Fibroblast of the aortic adventitia (primary cell): ENCODE data around the gene ARL10. TPM values are rescaled to one million over a fixed set of nuclear protein-coding genes. Genes with fewer than 3 reads are reported as not detected.
A peak's percentile ranks its signal among the peaks of the same experiment; 100 is the strongest.

Experiments
- DNase-seq: peaks from one replicate; pipeline ENCODE4 v3.0.0-alpha.2; 2010; ENCODE audit warnings: low read depth
- H3K4me3 ChIP-seq: 2 replicates; pipeline ENCODE4 v1.5.1; 2011; ENCODE audit warnings: low read depth, mild to moderate bottlenecking, control low read depth, low read length, moderate library complexity
- total RNA-seq: library from RNA; depleted of rRNA; stranded (reverse); fragments of >200 nt; gene quantifications from 2 replicates; pipeline ENCODE4 v1.2.3, GENCODE V29; 2012; ENCODE audit warnings: low replicate concordance
- TF ChIP-seq, protein P1 (sequence below): IDR thresholded peaks from 2 replicates; pipeline ENCODE4 v1.5.1; 2011; ENCODE audit warnings: mild to moderate bottlenecking, low read length, control low read depth, inconsistent platforms; ENCODE audit not compliant: insufficient read depth

ARL10 gene
- total RNA-seq, 1 donor: 9.3 TPM

DNA sequence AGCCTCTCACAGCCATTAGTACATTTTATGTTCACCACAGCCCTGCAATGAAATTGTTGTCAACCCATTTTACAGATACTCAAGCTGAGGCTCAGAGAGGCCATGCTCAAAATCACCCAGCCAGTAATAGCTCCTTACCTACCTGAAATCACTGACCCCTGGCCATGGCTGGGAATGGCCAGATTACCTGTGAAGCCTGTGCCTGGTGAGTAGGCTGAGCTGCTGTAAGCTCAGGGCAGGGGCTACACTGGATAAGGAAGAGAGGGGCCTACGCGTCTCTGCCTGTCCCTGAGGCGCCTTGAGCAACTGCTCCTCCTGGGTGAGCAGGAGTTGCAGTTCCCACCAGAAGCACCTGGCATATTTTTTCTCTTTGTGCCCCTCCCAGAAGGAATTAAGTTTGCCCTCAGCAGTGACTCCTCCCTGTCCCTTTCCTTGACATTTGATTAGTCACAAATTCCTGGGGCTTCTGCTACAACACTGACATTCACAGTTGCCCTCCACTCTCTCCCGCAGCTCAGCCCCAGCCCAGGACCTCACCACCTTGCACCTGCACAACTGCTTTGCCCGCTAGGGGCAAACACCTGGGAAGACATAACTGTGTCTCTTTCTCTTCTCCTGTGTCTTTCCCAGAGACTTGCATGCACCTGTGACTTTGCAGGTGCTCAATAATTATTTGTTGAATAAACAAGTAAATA lies 45.3 kb downstream of the ARL10 start:
- DNase-seq: no peak
- H3K4me3 ChIP-seq: no peak overlapping the region
- TF ChIP-seq, protein P1, sequence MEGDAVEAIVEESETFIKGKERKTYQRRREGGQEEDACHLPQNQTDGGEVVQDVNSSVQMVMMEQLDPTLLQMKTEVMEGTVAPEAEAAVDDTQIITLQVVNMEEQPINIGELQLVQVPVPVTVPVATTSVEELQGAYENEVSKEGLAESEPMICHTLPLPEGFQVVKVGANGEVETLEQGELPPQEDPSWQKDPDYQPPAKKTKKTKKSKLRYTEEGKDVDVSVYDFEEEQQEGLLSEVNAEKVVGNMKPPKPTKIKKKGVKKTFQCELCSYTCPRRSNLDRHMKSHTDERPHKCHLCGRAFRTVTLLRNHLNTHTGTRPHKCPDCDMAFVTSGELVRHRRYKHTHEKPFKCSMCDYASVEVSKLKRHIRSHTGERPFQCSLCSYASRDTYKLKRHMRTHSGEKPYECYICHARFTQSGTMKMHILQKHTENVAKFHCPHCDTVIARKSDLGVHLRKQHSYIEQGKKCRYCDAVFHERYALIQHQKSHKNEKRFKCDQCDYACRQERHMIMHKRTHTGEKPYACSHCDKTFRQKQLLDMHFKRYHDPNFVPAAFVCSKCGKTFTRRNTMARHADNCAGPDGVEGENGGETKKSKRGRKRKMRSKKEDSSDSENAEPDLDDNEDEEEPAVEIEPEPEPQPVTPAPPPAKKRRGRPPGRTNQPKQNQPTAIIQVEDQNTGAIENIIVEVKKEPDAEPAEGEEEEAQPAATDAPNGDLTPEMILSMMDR: no peak

DNA sequence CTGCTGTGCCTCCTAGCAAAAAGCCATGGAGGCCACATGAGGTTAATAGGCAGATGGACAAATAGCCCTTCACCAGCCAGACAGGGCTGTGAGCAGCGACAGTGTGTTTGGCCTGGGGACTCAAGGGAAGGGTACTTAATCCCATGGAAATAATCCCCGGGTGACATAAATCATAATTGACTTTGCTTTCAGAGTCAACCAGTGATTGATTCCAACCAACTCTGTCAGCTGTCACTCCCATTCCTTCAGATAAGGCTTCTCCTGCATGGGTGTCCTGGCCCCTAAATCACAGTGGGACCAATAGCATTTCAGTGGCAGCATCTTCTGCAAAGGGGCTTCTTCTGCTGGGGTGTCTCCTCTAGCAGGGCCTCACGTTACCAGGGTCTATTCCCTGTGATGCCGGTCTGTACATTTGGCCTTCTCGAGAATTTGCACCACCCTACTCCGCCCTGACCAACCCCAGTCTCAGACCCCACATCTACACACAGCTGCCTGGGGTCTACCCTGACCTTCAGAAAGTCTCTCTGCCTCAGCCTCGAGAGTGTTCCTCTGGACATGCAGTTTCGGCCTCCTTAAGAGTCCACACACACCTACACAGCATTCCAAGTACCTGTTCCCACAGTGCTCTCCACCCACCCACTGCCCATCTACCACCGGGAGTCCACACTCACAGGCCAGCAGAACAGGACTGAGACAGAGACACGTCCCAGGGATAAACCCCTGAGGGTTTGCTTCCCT lies 47.4 kb downstream of the ARL10 start:
- TF ChIP-seq, protein P1: no peak
- no peak for DNase-seq
- H3K4me3 ChIP-seq: no peak overlapping the region

DNA sequence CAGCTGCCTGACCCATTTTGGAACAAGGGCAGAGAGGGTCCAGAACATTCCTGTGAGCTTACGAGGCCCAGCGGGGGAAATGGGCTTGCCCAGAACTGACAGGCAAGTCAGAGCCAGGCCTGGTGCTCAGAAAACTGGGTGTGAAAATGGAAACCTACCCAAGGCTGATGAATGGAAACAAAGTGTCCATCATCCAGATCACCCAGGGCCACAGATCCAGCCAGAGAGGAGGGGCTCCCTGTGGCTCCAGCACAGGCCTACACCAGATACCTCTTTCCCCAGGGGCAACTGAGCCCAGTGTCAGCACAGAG lies 47.9 kb downstream of the ARL10 start:
- TF ChIP-seq, protein P1: no peak
- peak overlapping the region; percentile 5 for H3K4me3 ChIP-seq
- peak; percentile 64 for DNase-seq

DNA sequence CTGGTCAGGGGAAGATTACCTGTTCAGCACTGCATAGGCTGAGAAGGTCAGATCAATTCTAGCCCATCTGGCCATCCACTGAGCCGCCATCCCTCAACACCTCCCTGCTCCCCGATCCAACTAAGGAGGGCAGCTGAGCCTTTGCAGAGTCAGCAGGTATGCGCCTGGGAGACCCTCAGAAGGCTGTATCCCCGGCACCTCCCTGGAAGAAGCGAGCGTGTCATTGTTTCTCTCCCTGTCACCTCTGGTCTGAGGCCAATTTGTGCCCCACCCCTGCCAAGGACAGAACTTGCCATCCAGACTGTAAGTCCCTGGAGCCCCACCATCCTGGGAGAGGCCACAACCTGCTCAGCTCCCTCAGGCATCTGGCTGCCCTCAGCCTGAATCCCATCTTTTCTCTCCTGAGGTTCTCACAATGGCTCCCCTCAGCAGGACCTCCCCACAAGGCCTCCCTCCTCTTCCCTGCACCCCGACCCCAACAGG lies 48.5 kb downstream of the ARL10 start:
- DNase-seq: no peak
- TF ChIP-seq, protein P1: no peak
- H3K4me3 ChIP-seq: no peak overlapping the region

DNA sequence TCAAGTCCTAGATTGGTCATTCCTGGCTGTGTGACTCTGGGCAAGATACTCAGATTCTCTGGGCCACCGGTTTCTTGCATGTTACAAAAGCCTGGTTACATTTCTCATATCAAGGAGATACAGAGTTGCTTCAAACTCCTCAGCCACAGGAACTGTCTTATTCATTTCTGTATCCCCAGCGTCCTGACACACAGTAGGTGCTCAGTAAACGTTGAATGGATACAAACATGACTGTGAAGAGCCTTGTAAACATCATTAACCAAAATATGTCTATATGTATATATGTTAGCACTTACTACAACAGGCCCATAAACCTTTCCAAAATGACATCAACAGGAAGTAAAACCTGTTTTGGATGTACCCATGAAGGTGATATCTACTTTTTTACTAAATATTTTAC lies 49.4 kb downstream of the ARL10 start:
- H3K4me3 ChIP-seq: peak overlapping the region; percentile 80
- TF ChIP-seq, protein P1: no peak

DNA sequence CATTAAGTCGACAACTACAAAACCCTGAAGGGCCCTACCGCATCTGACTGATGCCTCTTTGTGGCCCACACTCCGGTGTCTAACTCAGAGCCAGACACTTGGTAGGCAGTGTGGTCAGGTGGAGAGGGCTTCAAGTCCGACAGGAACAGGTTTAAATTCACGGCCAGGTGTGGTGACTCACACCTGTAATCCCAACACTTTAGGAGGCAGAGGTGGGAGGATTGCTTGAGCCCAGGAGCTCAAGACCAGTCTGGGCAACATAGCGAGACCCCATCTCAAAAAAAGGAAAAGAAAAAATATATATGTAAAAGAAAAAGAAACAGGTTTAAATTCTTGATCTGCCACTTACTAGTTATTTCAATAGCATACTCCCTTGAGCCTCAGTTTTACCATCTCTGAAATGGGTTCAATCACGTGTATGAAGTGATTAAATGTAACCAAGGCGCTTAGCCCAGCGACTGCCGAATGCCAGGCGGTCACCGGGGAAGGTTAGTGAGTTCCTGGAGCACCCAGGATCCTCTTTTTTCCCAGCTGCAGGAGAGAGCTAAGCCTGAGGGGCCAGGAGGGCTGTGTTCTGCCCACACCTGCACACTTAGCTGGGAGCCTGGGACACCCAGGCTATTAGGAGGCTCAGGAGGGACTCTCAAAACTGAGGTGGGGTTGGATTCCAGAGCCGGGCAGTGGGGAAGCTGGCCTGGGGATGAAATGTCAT lies 50.1 kb downstream of the ARL10 start:
- DNase-seq: no peak
- peak overlapping the region; percentile 80 for H3K4me3 ChIP-seq
- TF ChIP-seq, protein P1: no peak

More for the DNA sequence above, 49.4 kb downstream of the ARL10 start:
- DNase-seq: no peak
